Brain microvascular endothelial cell (primary cell): ENCODE results near the gene ST8SIA6.

ENCODE experiments used
- DNase-seq: peaks from one replicate; pipeline ENCODE4 v3.0.0-alpha.2; 2020
- H3K27ac ChIP-seq: fragments of 250-450 bp; sonication (Bioruptor Pico); 2 replicates; pipeline ENCODE4 v1.5.1; 2020; ENCODE audit warnings: mild to moderate bottlenecking, moderate library complexity
- H3K27me3 ChIP-seq: fragments of 250-450 bp; sonication (Bioruptor Pico); replicated peaks from 2 replicates; pipeline ENCODE4 v1.5.1; 2020; ENCODE audit warnings: mild to moderate bottlenecking
- H3K36me3 ChIP-seq: fragments of 250-450 bp; sonication (Bioruptor Pico); replicated peaks from 2 replicates; pipeline ENCODE4 v1.5.1; 2020; ENCODE audit warnings: mild to moderate bottlenecking
- H3K4me3 ChIP-seq: 2 replicates; pipeline ENCODE4 v1.5.1; 2011; ENCODE audit warnings: low read depth, mild to moderate bottlenecking, control low read depth, low read length, moderate library complexity
- in situ Hi-C: cut with HindIII; loops from 2 replicates; pipeline ENCODE4 v1.10.0; 2017; ENCODE audit warnings: low sequenced_read_pairs, low pct_ligation_motif_present
- TF ChIP-seq, protein P1 (sequence below): IDR thresholded peaks from 2 replicates; pipeline ENCODE4 v1.5.1; 2011; ENCODE audit warnings: low read depth, mild to moderate bottlenecking, moderate library complexity, low read length, control low read depth, inconsistent platforms; ENCODE audit errors: missing control alignments

ST8SIA6 gene

DNA sequence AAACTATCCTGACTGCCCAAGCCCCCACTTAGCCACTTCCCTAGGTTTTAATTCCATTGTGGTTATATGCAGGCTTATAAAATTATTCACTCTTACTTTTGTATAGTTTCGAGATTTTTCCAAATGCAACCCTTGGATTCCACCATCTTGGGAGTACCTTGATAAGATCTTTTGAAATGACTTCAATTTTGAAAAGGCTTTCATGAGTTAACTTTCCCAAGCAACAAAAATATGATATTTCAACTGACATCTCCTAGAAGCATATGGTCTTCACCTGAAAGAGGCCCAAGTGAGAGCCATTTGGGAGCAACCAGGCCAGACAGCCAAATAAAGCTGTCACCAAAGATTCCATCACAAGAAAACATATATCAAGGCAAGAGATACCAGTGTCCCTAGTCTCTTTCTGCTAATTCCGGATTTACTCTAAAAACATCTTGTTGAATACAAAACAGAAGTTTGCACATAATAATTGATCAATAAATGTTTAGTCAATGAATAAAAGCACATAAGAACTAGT is 1.7 kb upstream of the ST8SIA6 start:
- no peak for DNase-seq
- in situ Hi-C loops = no loop called here
- TF ChIP-seq, protein P1, sequence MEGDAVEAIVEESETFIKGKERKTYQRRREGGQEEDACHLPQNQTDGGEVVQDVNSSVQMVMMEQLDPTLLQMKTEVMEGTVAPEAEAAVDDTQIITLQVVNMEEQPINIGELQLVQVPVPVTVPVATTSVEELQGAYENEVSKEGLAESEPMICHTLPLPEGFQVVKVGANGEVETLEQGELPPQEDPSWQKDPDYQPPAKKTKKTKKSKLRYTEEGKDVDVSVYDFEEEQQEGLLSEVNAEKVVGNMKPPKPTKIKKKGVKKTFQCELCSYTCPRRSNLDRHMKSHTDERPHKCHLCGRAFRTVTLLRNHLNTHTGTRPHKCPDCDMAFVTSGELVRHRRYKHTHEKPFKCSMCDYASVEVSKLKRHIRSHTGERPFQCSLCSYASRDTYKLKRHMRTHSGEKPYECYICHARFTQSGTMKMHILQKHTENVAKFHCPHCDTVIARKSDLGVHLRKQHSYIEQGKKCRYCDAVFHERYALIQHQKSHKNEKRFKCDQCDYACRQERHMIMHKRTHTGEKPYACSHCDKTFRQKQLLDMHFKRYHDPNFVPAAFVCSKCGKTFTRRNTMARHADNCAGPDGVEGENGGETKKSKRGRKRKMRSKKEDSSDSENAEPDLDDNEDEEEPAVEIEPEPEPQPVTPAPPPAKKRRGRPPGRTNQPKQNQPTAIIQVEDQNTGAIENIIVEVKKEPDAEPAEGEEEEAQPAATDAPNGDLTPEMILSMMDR = no peak
- Histone ChIP-seq H3K4me3 (no peak overlapping the region), H3K27ac (no peak overlapping the region), H3K36me3 (no peaks in the 10 kb centered on the region), H3K27me3 (no peaks in the 10 kb centered on the region)

DNA sequence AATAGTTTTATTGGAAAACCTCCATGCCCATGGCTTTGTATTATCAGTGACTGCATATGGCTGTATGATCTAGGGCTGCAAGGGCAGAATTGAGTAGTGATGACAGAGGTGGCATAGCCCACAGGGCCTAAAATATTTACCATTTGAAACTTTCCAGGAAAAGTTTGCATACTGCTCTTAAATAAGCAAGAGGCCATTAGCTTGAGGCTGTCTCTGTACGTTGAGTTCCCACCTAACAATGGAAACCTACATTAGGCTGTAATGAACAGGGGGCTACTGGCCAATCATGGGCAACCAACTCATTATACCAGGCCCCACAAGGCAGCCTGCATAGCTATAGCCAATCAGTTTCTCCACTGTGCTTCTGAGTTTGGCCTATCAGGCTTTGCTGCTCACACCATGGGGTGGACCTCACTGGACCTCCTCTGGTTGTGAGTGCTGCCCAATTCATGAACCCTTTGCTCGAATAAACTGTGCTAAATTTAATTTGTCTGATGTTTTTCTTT is 673 bp upstream of the ST8SIA6 start:
- Histone ChIP-seq H3K4me3 (no peak overlapping the region), H3K36me3 (no peaks in the 10 kb centered on the region), H3K27ac (no peak overlapping the region), H3K27me3 (no peaks in the 10 kb centered on the region)
- TF ChIP-seq, protein P1 = no peak
- DNase-seq = no peak
- in situ Hi-C loops = no loop called here

DNA sequence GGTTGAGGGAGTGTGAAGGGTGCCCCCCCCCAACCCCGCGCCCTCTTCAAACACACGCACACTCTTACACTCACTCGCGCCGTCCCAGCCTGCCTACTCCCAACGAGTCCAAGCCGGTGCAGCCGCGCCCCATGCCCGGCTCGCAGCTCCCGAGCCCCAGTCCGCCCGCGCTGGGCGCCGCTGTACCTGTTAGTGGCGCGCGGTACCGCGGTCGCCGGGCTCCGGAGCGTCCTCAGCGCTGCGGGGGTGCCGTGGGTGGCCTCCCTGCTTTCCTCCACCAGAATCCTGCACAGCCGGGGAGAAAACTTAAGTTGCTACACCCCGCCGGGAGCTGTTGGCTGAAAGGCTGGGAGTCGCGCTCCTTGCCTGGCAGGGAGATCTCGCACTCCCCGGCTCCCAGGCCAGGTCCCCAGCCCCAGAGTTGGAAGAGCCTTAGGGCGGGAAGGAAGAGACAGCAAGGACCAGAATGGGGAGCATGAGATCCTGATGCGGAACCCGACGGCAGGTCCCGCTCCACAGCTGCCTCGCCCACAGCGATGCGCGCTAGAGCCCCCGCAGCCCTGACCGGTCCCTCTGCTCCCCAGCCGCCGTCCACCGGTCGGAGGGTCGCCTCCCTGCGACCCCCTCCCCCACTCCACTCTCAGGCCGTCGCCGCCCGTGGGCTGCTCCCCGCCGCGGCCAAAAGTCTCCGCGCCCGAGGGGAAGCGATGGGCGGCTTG is 863 bp downstream of the ST8SIA6 start:
- TF ChIP-seq, protein P1 = no peak
- no peak for DNase-seq
- Histone ChIP-seq H3K27me3 (no peaks in the 10 kb centered on the region), H3K27ac (no peak overlapping the region), H3K4me3 (peak overlapping the region; percentile 62), H3K36me3 (no peaks in the 10 kb centered on the region)
- in situ Hi-C loops = no loop called here

DNA sequence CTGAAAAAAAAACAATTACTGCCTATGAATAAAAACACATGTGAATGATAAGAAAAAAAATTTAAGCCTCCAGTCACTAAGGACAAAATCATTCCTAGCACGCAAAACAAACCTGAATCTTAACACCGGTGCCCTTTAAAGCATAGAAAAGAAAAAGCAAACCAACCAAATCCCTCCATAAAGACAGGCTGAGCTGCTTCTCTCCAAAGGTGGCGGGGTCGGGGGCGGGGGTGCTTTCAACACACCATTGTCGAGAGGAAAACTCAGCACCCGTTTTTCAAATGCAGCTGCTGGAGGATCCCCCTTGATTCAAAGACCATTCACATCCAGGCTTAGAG is 1.4 kb downstream of the ST8SIA6 start:
- TF ChIP-seq, protein P1 = no peak
- Histone ChIP-seq H3K27ac (no peak overlapping the region), H3K36me3 (no peaks in the 10 kb centered on the region), H3K27me3 (no peaks in the 10 kb centered on the region), H3K4me3 (peak overlapping the region; percentile 62)
- in situ Hi-C loops = no loop called here
- no peak for DNase-seq

DNA sequence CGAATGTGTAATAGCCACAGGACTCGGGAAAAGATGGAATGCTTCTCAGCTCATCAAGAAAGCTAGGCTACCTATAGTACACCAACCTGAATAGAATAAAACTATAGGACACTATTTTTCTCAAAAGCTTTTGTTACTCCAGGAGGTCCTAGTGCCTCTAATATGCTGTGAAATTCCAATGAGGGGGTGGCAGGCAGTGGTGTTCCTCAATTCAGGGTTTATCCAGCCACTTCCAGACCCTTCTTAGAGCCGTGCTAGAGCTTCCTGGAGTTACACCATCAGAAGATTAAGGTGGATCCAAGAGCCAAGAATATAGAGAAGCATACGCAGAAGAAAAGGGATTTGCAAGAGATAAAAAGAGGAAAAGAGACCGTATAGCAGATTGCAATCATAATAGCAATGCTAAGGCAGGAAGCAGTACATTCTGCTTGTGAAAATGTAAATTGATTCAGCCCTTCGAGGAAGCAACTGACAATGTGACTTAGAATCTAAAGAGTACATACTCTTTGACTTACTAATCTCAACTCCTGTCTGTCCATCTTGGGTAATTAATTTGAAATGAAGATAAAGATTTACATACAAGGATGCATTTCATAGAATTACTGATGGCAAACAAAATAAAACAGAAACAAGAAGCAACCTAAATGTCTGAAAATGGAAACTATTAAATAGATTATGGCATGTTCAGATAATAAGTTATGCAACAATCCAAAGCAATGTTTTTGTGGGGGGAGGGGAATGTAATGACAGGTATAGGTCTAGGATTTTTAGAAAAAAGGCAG is 2.1 kb downstream of the ST8SIA6 start:
- H3K27ac ChIP-seq = no peak overlapping the region
- no peaks in the 10 kb centered on the region for H3K36me3 ChIP-seq
- in situ Hi-C loops = no loop called here
- H3K27me3 ChIP-seq = no peaks in the 10 kb centered on the region
- TF ChIP-seq, protein P1 = no peak
- DNase-seq = no peak
- no peak overlapping the region for H3K4me3 ChIP-seq
